ENCODE results near the gene DCBLD2.
A peak's percentile ranks its signal among the peaks of the same experiment; 100 is the strongest.

DNA sequence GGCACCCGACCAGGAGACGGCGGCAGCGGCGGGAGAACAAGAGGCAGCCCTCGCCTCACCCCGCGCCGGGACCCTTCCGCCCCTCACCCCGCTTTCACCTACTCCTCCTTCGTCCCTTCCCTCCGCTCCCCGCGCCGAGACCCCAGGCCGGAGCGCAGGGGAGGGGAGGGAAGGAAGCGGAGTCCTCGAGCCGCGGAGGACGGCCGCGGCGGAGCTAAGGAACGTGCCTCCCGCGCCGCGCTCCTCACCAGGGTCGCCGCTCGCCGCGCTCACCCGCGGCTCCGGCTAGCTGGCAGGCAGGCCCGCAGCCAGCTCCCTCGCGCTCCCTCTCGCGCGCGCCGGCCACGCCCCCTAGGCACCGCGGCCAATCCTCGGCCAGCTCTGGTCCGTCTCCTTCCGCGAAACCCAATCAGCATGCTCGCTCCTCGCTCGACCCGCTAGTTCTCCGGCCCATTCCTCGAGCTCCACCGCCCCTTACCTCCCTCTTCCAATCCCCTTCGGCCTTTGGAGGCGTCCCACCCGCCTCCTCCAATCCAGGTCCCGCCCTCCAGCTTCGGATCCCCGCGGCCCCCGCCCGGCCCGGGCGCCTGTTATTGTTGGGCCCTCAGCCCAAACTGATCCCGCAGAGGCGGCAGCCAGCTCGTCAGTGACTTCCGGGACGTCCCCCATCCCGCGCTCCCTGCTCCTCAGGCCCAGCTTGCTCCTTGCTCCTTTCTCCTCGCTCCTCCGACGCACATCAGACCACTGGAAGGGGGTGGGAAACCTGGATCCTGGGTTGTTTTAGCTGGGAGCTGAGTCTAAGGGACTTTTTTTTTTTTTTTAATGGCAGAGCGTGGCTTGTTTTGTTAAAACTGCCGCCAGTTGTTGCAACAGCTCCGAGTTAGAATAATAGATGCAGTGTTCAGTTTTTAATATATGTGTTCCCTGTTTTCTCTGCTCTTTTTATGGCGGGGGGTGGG is at the start of gene DCBLD2:
- peak; percentile 66 for TF ChIP-seq ELF1 (IDR thresholded peaks at IDR 0.05)
- TF ChIP-seq SIN3A (IDR thresholded peaks at IDR 0.05; ENCODE audit: borderline replicate concordance, low read depth, low read length) = peak; percentile 52; the same call in 1 of the 2 replicates
- no peak for TF ChIP-seq FOXM1 (IDR thresholded peaks at IDR 0.05; ENCODE audit: low read depth)
- TF ChIP-seq, protein P1, sequence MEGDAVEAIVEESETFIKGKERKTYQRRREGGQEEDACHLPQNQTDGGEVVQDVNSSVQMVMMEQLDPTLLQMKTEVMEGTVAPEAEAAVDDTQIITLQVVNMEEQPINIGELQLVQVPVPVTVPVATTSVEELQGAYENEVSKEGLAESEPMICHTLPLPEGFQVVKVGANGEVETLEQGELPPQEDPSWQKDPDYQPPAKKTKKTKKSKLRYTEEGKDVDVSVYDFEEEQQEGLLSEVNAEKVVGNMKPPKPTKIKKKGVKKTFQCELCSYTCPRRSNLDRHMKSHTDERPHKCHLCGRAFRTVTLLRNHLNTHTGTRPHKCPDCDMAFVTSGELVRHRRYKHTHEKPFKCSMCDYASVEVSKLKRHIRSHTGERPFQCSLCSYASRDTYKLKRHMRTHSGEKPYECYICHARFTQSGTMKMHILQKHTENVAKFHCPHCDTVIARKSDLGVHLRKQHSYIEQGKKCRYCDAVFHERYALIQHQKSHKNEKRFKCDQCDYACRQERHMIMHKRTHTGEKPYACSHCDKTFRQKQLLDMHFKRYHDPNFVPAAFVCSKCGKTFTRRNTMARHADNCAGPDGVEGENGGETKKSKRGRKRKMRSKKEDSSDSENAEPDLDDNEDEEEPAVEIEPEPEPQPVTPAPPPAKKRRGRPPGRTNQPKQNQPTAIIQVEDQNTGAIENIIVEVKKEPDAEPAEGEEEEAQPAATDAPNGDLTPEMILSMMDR (IDR thresholded peaks at IDR 0.05) = no peak
- TF ChIP-seq YY1 (IDR thresholded peaks at IDR 0.05; ENCODE audit: low read depth) = no peak
